ENCODE results near the gene HMGN1. TPM values are rescaled to one million over a fixed set of nuclear protein-coding genes. Genes with fewer than 3 reads are reported as not detected.

HMGN1 gene
- polyA plus RNA-seq, 1 experiment, result 288 TPM

DNA sequence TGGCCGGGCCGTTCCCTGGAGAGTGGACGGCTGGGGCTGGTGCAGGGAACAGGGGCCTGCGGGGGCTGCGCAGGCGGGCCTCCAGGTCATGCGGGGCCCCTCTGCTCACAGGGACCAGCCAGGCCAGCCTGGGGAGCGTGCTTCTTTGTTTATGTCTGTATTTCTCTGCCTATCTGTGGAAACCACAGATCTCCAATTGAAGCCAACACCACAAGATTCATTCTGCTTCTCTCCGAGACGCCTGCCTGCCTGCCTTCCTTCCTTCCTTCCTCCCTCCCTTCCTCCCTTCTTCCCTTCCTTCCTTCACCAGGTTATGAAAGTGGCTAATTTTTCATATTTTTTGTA lies 39.9 kb upstream of the HMGN1 start:
- H3K4me3 ChIP-seq (ENCODE audit: low read depth, low read length), result peak overlapping the region; percentile 63; the same call in 1 of the 2 replicates
- POLR2A ChIA-PET, result no interaction called here
- no peak overlapping the region for H3K27ac ChIP-seq (ENCODE audit: low read depth, low read length)
- peaks cover 2% of the 10 kb centered on the region; the same call in 1 of the 2 replicates for H3K9me3 ChIP-seq (ENCODE audit: control insufficient read depth, insufficient read depth, low read length)
- H3K27me3 ChIP-seq (ENCODE audit: control insufficient read depth, insufficient read depth, low read length), result no peaks in the 10 kb centered on the region
- no peak for DNase-seq (ENCODE audit: low read depth, low spot score)
- TF ChIP-seq, protein P1, sequence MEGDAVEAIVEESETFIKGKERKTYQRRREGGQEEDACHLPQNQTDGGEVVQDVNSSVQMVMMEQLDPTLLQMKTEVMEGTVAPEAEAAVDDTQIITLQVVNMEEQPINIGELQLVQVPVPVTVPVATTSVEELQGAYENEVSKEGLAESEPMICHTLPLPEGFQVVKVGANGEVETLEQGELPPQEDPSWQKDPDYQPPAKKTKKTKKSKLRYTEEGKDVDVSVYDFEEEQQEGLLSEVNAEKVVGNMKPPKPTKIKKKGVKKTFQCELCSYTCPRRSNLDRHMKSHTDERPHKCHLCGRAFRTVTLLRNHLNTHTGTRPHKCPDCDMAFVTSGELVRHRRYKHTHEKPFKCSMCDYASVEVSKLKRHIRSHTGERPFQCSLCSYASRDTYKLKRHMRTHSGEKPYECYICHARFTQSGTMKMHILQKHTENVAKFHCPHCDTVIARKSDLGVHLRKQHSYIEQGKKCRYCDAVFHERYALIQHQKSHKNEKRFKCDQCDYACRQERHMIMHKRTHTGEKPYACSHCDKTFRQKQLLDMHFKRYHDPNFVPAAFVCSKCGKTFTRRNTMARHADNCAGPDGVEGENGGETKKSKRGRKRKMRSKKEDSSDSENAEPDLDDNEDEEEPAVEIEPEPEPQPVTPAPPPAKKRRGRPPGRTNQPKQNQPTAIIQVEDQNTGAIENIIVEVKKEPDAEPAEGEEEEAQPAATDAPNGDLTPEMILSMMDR (IDR thresholded peaks at IDR 0.05; ENCODE audit: low read depth, low read length), result no peak
- CTCF ChIA-PET, result interaction anchor here (0.6 kb wide), 1 partner anchor 89 kb away, joined by 3 read pairs; no protein-coding TSS in a partner anchor

DNA sequence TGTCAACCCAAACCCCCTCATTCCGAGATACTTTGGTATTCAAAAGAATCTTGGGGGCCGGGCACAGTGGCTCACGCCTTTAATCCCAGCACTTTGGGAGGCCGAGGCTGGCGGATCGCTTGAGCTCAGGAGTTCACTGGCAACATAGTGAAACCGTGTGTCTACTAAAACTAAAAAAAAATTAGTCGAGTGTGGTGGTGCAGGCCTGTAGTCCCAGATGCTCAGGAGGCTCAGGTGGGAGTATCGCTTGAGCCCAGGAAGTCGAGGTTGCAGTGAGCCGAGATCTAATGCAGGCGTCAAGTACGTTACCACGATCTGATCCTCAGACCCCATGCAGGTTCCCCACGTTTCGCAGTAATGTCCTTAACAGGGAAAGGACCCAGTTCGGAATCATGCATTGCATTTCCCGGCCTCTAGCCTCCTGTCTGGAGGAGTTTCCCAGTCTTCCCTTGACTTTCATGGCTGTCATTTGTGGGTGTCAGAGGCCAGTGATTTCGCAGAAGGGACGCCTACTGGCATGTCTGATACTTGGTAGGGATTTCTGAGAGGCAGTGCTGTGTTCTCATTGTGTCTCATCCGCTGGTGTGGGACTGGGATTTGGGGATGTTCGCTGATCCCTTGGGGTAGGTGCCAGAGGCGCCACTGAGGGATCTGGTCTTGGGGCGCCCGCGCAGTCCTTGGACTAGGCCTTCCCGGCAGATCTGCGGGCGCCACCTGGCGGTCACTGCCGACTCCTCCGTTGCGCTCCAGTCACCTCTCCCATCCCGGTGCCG lies 39.3 kb upstream of the HMGN1 start:
- no peak for DNase-seq (ENCODE audit: low read depth, low spot score)
- peak overlapping the region; percentile 63 for H3K4me3 ChIP-seq (ENCODE audit: low read depth, low read length)
- ChIA-PET POLR2A (interaction anchor here (0.6 to 1.6 kb wide), 6 partner anchors 24 to 228 kb away, joined by 3 to 6 read pairs (median 5); partner anchors contain the start of gene PSMG1), CTCF (interaction anchor here (0.5 to 1.3 kb wide), 8 partner anchors 10 to 105 kb away, joined by 3 to 17 read pairs (median 4); partner anchors contain the start of gene HMGN1)
- TF ChIP-seq, protein P1 (IDR thresholded peaks at IDR 0.05; ENCODE audit: low read depth, low read length), result peak; percentile 86
- H3K9me3 ChIP-seq (ENCODE audit: control insufficient read depth, insufficient read depth, low read length), result peaks cover 2% of the 10 kb centered on the region; the same call in 1 of the 2 replicates
- peak overlapping the region; percentile 65 for H3K27ac ChIP-seq (ENCODE audit: low read depth, low read length)
- H3K27me3 ChIP-seq (ENCODE audit: control insufficient read depth, insufficient read depth, low read length), result no peaks in the 10 kb centered on the region

DNA sequence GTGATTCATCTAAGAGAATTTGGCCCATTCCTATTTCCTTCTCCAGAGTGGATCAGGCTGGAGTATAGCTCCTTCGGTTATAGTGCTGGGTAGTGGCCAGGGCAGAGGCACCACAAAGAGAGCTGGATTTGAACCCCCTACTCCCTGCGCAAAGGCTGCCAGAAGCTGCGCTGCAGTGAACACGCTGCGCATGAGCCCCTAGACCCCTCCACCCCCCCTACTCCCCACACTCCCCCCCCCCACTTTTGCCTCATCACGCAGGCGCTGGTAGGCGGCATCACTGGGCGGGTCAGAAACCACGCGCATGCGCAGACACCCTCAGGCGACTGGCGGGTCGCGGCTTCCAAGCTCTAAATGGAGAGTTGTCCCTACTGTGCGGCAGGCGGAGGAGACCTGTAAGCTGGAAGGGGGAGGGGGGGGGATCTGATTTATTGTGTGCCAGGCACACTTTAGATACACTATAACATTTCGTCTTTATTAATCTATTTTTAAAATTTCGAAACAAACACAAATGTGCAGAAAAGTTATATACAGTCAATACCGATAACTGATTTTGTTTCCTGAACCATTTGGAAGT lies 38.7 kb upstream of the HMGN1 start:
- TF ChIP-seq, protein P1 (IDR thresholded peaks at IDR 0.05; ENCODE audit: low read depth, low read length), result no peak
- H3K9me3 ChIP-seq (ENCODE audit: control insufficient read depth, insufficient read depth, low read length), result peaks cover 2% of the 10 kb centered on the region; the same call in 1 of the 2 replicates
- POLR2A ChIA-PET, result interaction anchor here (0.6 to 1.6 kb wide), 11 partner anchors 23 to 467 kb away, joined by 3 to 11 read pairs (median 5); partner anchors contain the start of genes BRWD1 and PSMG1
- CTCF ChIA-PET, result interaction anchor here (0.5 to 1.3 kb wide), 9 partner anchors 10 to 104 kb away, joined by 3 to 17 read pairs (median 4); partner anchors contain the start of gene HMGN1
- peak; percentile 72 for DNase-seq (ENCODE audit: low read depth, low spot score)
- peak overlapping the region; percentile 63 for H3K4me3 ChIP-seq (ENCODE audit: low read depth, low read length)
- no peak overlapping the region for H3K27ac ChIP-seq (ENCODE audit: low read depth, low read length)
- no peaks in the 10 kb centered on the region for H3K27me3 ChIP-seq (ENCODE audit: control insufficient read depth, insufficient read depth, low read length)

DNA sequence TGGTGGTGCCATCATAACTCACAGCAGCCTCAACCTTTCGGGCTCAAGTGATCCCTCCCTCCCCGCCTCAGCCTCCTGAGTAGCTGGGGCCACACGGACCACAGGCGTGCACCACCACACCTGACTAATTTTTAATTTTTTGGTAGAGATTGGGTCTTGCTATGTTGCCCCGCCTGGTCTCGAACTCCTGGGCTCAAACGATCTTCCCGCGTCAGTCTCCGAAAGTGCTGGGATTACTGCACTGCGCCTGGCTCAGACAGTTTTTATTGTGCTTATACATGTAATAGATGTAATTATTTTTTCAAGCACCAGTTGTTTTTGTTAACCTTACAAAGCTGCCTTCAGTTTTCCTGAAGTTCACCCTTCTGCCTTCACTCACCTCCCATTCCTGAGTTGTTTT lies 38.0 kb upstream of the HMGN1 start:
- Histone ChIP-seq H3K27me3 (ENCODE audit: control insufficient read depth, insufficient read depth, low read length) (no peaks in the 10 kb centered on the region), H3K9me3 (ENCODE audit: control insufficient read depth, insufficient read depth, low read length) (peaks cover 2% of the 10 kb centered on the region; the same call in 1 of the 2 replicates), H3K27ac (ENCODE audit: low read depth, low read length) (no peak overlapping the region), H3K4me3 (ENCODE audit: low read depth, low read length) (no peak overlapping the region)
- DNase-seq (ENCODE audit: low read depth, low spot score), result no peak
- TF ChIP-seq, protein P1 (IDR thresholded peaks at IDR 0.05; ENCODE audit: low read depth, low read length), result no peak
- CTCF ChIA-PET, result interaction anchor here (0.6 to 1.2 kb wide), 4 partner anchors 11 to 85 kb away, joined by 3 to 17 read pairs (median 4); partner anchors contain the start of gene HMGN1
- POLR2A ChIA-PET, result interaction anchor here (0.8 to 1.6 kb wide), 3 partner anchors 22 to 73 kb away, joined by 3 to 6 read pairs (median 5); partner anchors contain the start of gene BRWD1
